Heart right ventricle (tissue), 16 donors: ENCODE results near the gene ZNF625. TPM values are rescaled to one million over a fixed set of nuclear protein-coding genes. Genes with fewer than 3 reads are reported as not detected.

ENCODE experiments used
- ATAC-seq, 8 donors: fragments of 200-7000 bp; cut with Tn5 transposase; one replicate each; pipeline ENCODE4 v1.9.1; 2020; ENCODE audit warnings: mild to moderate bottlenecking in 8 of 8, moderate library complexity in 8 of 8, moderate number of reproducible peaks in 1 of 8
- DNase-seq, 2 donors: peaks; one replicate each; pipeline ENCODE4 v3.0.0-alpha.2; 2020
- H3K27ac ChIP-seq, 10 donors: fragments of 200-600 bp; sonication (generic) in 2 of 10; one replicate each; pipeline versions ENCODE4 v1.5.0 to v1.8.0; 2020 to 2022; ENCODE audit warnings: mild to moderate bottlenecking in 3 of 10
- H3K27me3 ChIP-seq, 7 donors: fragments of 200-600 bp; one replicate each; pipeline ENCODE4 v1.8.0; 2021 to 2022; ENCODE audit warnings: mild to moderate bottlenecking in 2 of 7
- H3K36me3 ChIP-seq, 9 donors: fragments of 200-600 bp; sonication (generic) in 1 of 9; one replicate each; pipeline versions ENCODE4 v1.5.0 to v1.8.0; 2020 to 2022; ENCODE audit warnings: mild to moderate bottlenecking in 2 of 9
- H3K4me1 ChIP-seq, 9 donors: fragments of 200-600 bp; sonication (generic) in 1 of 9; one replicate each; pipeline versions ENCODE4 v1.5.0 to v1.8.0; 2020 to 2022; ENCODE audit warnings: mild to moderate bottlenecking in 4 of 9
- H3K4me3 ChIP-seq, 10 donors: fragments of 200-600 bp; sonication (generic) in 2 of 10; one replicate each; pipeline versions ENCODE4 v1.5.0 to v1.8.0; 2020 to 2022; ENCODE audit warnings: mild to moderate bottlenecking in 7 of 10, moderate library complexity in 2 of 10
- H3K9me3 ChIP-seq, 11 donors: fragments of 200-600 bp in 10 of 11; sonication (generic) in 2 of 11; one replicate each; pipeline versions ENCODE4 v1.5.0 to v1.8.0; 2013 to 2022; ENCODE audit warnings: mild to moderate bottlenecking in 2 of 11, control low read depth in 1 of 11, moderate library complexity in 1 of 11
- CTCF ChIP-seq, 9 donors: fragments of 200-600 bp; sonication (generic) in 2 of 9; IDR thresholded peaks; one replicate each; pipeline versions ENCODE4 v1.5.0 to v1.8.0; 2021 to 2022; ENCODE audit warnings: antibody characterized with exemption in 9 of 9, mild to moderate bottlenecking in 5 of 9, moderate library complexity in 1 of 9
- WGBS, 2 donors: extraction: QIAGEN DNeasy Blood & Tissue Kit; methylation state at CpG; one replicate each; pipeline ENCODE4 v1.1.7; 2013; ENCODE audit warnings: inconsistent platforms in 1 of 2; 5-methylcytosine and 5-hydroxymethylcytosine counted together
- intact Hi-C, 10 donors: fragments of 100-400 bp; cut with DNase I; formaldehyde crosslinking; loops; one replicate each; pipeline versions ENCODE4 v1.11.1 to v1.14.2; 2022
- polyA plus RNA-seq, 2 donors: library from polyadenylated mRNA; stranded (reverse); fragments of 200-250 nt; gene quantifications; one replicate each; pipeline ENCODE4 v1.2.3, GENCODE V29; 2013
- total RNA-seq, 10 donors: library from RNA; stranded (reverse); fragmentation: NEBNext Ultra II Directional in 3 of 10; extraction: Animal tissue kit (Norgen Biotek cat#: 25700) in 3 of 10; gene quantifications; one replicate each; pipeline versions ENCODE4 v1.2.1 to v1.2.4, GENCODE V29; 2021 to 2023
- donor health status: Arrhythmogenic right ventricular cardiomyopathy.
- donor health status: ischemic (EF 13 %, LVEDD 7.1; RV severe dilation, severe dysfunction).
- donor health status: healthy with polysubstance abuse.
- donor health status: DM: no; HTN: yes; CAD: no.
- donor health status: DM: no; HTN: no; CAD: no.
- donor health status: ischemic (EF 25% LVEDD 6.9; RV normal size, moderate dysfunction).
- donor health status: ischemic (EF 25% LVEDD 5.7; RV mildly dilated, moderate dysfunction).
- donor health status: healthy.
- donor health status: DM: yes; HTN: yes; CAD: no.
- donor health status: Ischemic cardiomyopathy.
- donor health status: ischemic (EF 35%, LVEDD 5.7; RV mildly dilated, moderate dysfunction).
- donor health status: nonischemic (EF 11% LVEDD 7.7; RV severe dilation, severe dysfunction).
- donor health status: DM: yes; HTN: yes; CAD: no.
- donor health status: PGD.
- donor health status: ischemic (EF 29% LVEDD 5.4; RV normal size, mild dysfunction).
- donor health status: nonischemic (EF 23%, LVEDD 6.1; RV moderate dilation, normal function).

The ZNF625 gene
- total and polyA plus RNA-seq, 12 donors: 0.65 to 8.8 (median 5.0) TPM

- Histone ChIP-seq H3K27me3 (no peaks in the 10 kb centered on the region), H3K9me3 (peaks cover 0 to 25% (median 0%) of the 10 kb centered on the region in 11 donors), H3K4me3 (peak overlapping the region in 1 of 10 donors; percentile 16), H3K27ac (no peak overlapping the region), H3K36me3 (peaks cover 0 to 16% (median 13%) of the 10 kb centered on the region in 9 donors), H3K4me1 (no peaks in the 10 kb centered on the region)
- peak in 1 of 8 donors; percentile 53 for ATAC-seq
- intact Hi-C loops: no loop called here
- TF ChIP-seq CTCF (IDR thresholded peaks at IDR 0.05): no peak
- no peak for DNase-seq
- 59 to 66% methylated on average over 33 of the region's 33 CpGs for WGBS, 2 donors
These were observed 39.1 kb downstream of the ZNF625 start for GRCh38 chr19:12117201-12117970.

DNA sequence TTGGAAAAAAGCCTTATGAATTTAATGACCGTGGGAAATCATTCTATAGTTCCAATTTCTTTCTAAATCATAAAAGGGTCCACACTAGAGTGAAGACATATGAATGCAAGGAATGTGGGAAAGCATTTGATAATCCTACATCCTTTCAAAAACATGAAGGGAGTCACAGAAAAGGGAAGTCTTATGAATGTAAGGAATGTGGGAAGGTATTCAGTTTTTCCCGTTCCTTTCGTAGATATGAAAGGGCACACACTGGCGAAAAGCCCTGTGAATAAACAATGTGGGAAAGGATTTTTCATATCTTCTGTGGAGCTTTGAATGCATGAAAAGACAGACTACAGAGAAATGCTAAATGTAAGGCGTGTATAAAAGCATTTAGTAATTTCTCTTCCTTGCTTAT lies 43.4 kb downstream of the ZNF625 start:
- WGBS, 2 donors: 92 to 94% methylated on average over 5 of the region's 5 CpGs
- no peak overlapping the region for H3K4me3 ChIP-seq
- no peak overlapping the region for H3K27ac ChIP-seq
- TF ChIP-seq CTCF (IDR thresholded peaks at IDR 0.05): no peak
- peaks cover 0 to 65% (median 0%) of the 10 kb centered on the region in 11 donors for H3K9me3 ChIP-seq
- intact Hi-C loops: no loop called here
- ATAC-seq (no peak), DNase-seq (no peak)
- H3K36me3 ChIP-seq: peaks cover 0 to 49% (median 26%) of the 10 kb centered on the region in 9 donors
- H3K27me3 ChIP-seq: no peaks in the 10 kb centered on the region
- no peaks in the 10 kb centered on the region for H3K4me1 ChIP-seq

- intact Hi-C loops: no loop called here
- H3K27ac ChIP-seq: no peak overlapping the region
- ATAC-seq: no peak
These were observed 43.8 kb downstream of the ZNF625 start for GRCh38 chr19:12112701-12113100.

More at GRCh38 chr19:12112701-12113100, 43.8 kb downstream of the ZNF625 start:
- Histone ChIP-seq H3K4me1 (no peaks in the 10 kb centered on the region), H3K4me3 (no peak overlapping the region), H3K36me3 (peaks cover 0 to 49% (median 26%) of the 10 kb centered on the region in 9 donors), H3K9me3 (peaks cover 0 to 65% (median 0%) of the 10 kb centered on the region in 11 donors), H3K27me3 (no peaks in the 10 kb centered on the region)
- DNase-seq: no peak
- TF ChIP-seq CTCF (IDR thresholded peaks at IDR 0.05): no peak
- WGBS, 2 donors: 94 to 95% methylated on average over 8 of the region's 8 CpGs
